Fibroblast of lung (primary cell): Measurements from ENCODE around the gene METAP2. TPM values are rescaled to one million over a fixed set of nuclear protein-coding genes. Genes with fewer than 3 reads are reported as not detected.

Source experiments
- DNase-seq, 2 donors: peaks; one replicate each; pipeline versions ENCODE4 v3.0.0 to v3.0.0-alpha.2; 2010; ENCODE audit warnings: low read depth in 2 of 2
- H2AFZ ChIP-seq: 2 replicates; pipeline ENCODE4 v1.5.1; 2012; ENCODE audit warnings: low read length, control low read depth, inconsistent platforms
- H3K27ac ChIP-seq: 2 replicates; pipeline ENCODE4 v1.5.1; 2011; ENCODE audit warnings: low read length, control low read depth; ENCODE audit not compliant: insufficient read depth
- H3K27me3 ChIP-seq: 2 replicates; pipeline ENCODE4 v1.5.1; 2011; ENCODE audit warnings: mild to moderate bottlenecking, low read length; ENCODE audit not compliant: control insufficient read depth, insufficient read depth
- H3K36me3 ChIP-seq: 2 replicates; pipeline ENCODE4 v1.5.1; 2011; ENCODE audit warnings: low read length; ENCODE audit not compliant: control insufficient read depth, insufficient read depth
- H3K4me1 ChIP-seq: 2 replicates; pipeline ENCODE4 v1.5.1; 2011; ENCODE audit warnings: low read length; ENCODE audit not compliant: control insufficient read depth, insufficient read depth; ENCODE audit errors: extremely low read depth
- H3K4me2 ChIP-seq: 2 replicates; pipeline ENCODE4 v1.5.1; 2011; ENCODE audit warnings: low read length, control low read depth; ENCODE audit not compliant: insufficient read depth; ENCODE audit errors: extremely low read depth
- H3K4me3 ChIP-seq, 4 experiments: fragments of 200-600 bp in 1 of 4; sonication (generic) in 1 of 4; replicated peaks in 1 of 4; 2 replicates each; pipeline ENCODE4 v1.5.1; 2011 to 2016; ENCODE audit warnings: low read length in 4 of 4, low read depth in 3 of 4, mild to moderate bottlenecking in 3 of 4, control low read depth in 2 of 4, inconsistent platforms in 1 of 4, mixed read lengths in 1 of 4; ENCODE audit not compliant: insufficient read depth in 1 of 4; ENCODE audit errors: control extremely low read depth in 1 of 4
- H3K79me2 ChIP-seq: 2 replicates; pipeline ENCODE4 v1.5.1; 2012; ENCODE audit warnings: mild to moderate bottlenecking, low read length, inconsistent platforms; ENCODE audit not compliant: control insufficient read depth, insufficient read depth
- H3K9ac ChIP-seq: 2 replicates; pipeline ENCODE4 v1.5.1; 2011; ENCODE audit warnings: mild to moderate bottlenecking, low read length, control low read depth; ENCODE audit not compliant: insufficient read depth
- H3K9me3 ChIP-seq: 2 replicates; pipeline ENCODE4 v1.5.1; 2012; ENCODE audit warnings: low read depth, low read length; ENCODE audit not compliant: control insufficient read depth, insufficient read depth
- H4K20me1 ChIP-seq: 2 replicates; pipeline ENCODE4 v1.5.1; 2011; ENCODE audit warnings: low read length; ENCODE audit not compliant: control insufficient read depth, insufficient read depth; ENCODE audit errors: extremely low read depth
- CTCF ChIP-seq, 2 donors: IDR thresholded peaks in 1 of 2; conservative IDR thresholded peaks in 1 of 2; 1 replicate in 1 of 2; 2 replicates in 1 of 2; pipeline ENCODE4 v1.5.1; 2011 to 2012; ENCODE audit warnings: low read length in 2 of 2, control low read depth in 1 of 2, inconsistent platforms in 1 of 2, low read depth in 1 of 2, mild to moderate bottlenecking in 1 of 2
- EZH2 ChIP-seq: IDR thresholded peaks from 2 replicates; pipeline ENCODE4 v1.5.1; 2012; ENCODE audit warnings: low read length, control low read depth, mild to moderate bottlenecking; ENCODE audit errors: missing control alignments
- polyA plus RNA-seq, 2 donors: library from polyadenylated mRNA; depleted of rRNA in 1 of 2; stranded (reverse) in 1 of 2; unstranded in 1 of 2; fragments of >200 nt; gene quantifications; 2 replicates each; pipeline ENCODE4 v1.2.1, GENCODE V29; 2011 to 2012; ENCODE audit warnings: missing spikeins in 1 of 2
- total RNA-seq: library from RNA; depleted of rRNA; stranded (reverse); fragments of >200 nt; gene quantifications from 2 replicates; pipeline ENCODE4 v1.2.1, GENCODE V29; 2014

Gene METAP2
- total and polyA plus RNA-seq, 2 donors (not counting 1 experiment from before 2014, with no cell fraction given): 78.9 to 113 TPM

- H3K27me3 ChIP-seq: no peaks in the 10 kb centered on the region
- TF ChIP-seq EZH2: no peak
- TF ChIP-seq CTCF (conservative IDR thresholded peaks at IDR 0.05 in 1 of 2, IDR thresholded peaks at IDR 0.05 in 1 of 2; ENCODE audit: low read depth in 1 of 2, low read length in 2 of 2): no peak
- no peak overlapping the region for H3K9ac ChIP-seq
- H3K4me2 ChIP-seq: no peak overlapping the region
- H4K20me1 ChIP-seq: no peaks in the 10 kb centered on the region
- no peaks in the 10 kb centered on the region for H3K4me1 ChIP-seq
- no peak for DNase-seq
- H3K79me2 ChIP-seq: peaks cover 3% of the 10 kb centered on the region
- H3K27ac ChIP-seq: no peak overlapping the region
- no peak overlapping the region for H2AFZ ChIP-seq
- H3K36me3 ChIP-seq: peaks cover 3% of the 10 kb centered on the region
- no peak overlapping the region for H3K4me3 ChIP-seq
- H3K9me3 ChIP-seq: no peaks in the 10 kb centered on the region
Observed at GRCh38 chr12:95498968-95499367, 25.0 kb downstream of the METAP2 start.

GRCh38 chr12:95499772-95500171, 25.8 kb downstream of the METAP2 start:
- no peaks in the 10 kb centered on the region for H3K27me3 ChIP-seq
- H3K4me1 ChIP-seq: no peaks in the 10 kb centered on the region
- DNase-seq: no peak
- H3K36me3 ChIP-seq: peaks cover 3% of the 10 kb centered on the region
- no peak overlapping the region for H3K27ac ChIP-seq
- H3K9ac ChIP-seq: no peak overlapping the region
- no peak overlapping the region for H3K4me3 ChIP-seq
- no peak overlapping the region for H3K4me2 ChIP-seq
- no peaks in the 10 kb centered on the region for H3K9me3 ChIP-seq
- no peak overlapping the region for H2AFZ ChIP-seq
- peaks cover 3% of the 10 kb centered on the region for H3K79me2 ChIP-seq
- TF ChIP-seq EZH2 (no peak), CTCF (conservative IDR thresholded peaks at IDR 0.05 in 1 of 2, IDR thresholded peaks at IDR 0.05 in 1 of 2; ENCODE audit: low read depth in 1 of 2, low read length in 2 of 2) (no peak)
- H4K20me1 ChIP-seq: no peaks in the 10 kb centered on the region

GRCh38 chr12:95504140-95504539, 30.2 kb downstream of the METAP2 start:
- DNase-seq: no peak
- H3K36me3 ChIP-seq: peaks cover 3% of the 10 kb centered on the region
- H3K27me3 ChIP-seq: no peaks in the 10 kb centered on the region

More at GRCh38 chr12:95504140-95504539, 30.2 kb downstream of the METAP2 start:
- TF ChIP-seq EZH2 (no peak), CTCF (conservative IDR thresholded peaks at IDR 0.05 in 1 of 2, IDR thresholded peaks at IDR 0.05 in 1 of 2; ENCODE audit: low read depth in 1 of 2, low read length in 2 of 2) (no peak)
- Histone ChIP-seq H2AFZ (no peak overlapping the region), H3K9ac (no peak overlapping the region), H3K4me3 (no peak overlapping the region), H4K20me1 (no peaks in the 10 kb centered on the region), H3K9me3 (no peaks in the 10 kb centered on the region), H3K4me1 (no peaks in the 10 kb centered on the region), H3K79me2 (no peaks in the 10 kb centered on the region), H3K4me2 (no peak overlapping the region), H3K27ac (no peak overlapping the region)
